NCI-H2081 treated with DMSO at 0.1 percent for 48 hours (cell line): ENCODE data around the gene LIMS1.
"Not testable (repeated sequence)": the region's sequence is repeated elsewhere in the genome, so short reads cannot be mapped to it uniquely, and the experiment has no call there.

Source experiments
- DNase-seq: peaks from one replicate; lab custom pipeline; 2025; lab: John Stamatoyannopoulos, UW

Gene LIMS1

DNA sequence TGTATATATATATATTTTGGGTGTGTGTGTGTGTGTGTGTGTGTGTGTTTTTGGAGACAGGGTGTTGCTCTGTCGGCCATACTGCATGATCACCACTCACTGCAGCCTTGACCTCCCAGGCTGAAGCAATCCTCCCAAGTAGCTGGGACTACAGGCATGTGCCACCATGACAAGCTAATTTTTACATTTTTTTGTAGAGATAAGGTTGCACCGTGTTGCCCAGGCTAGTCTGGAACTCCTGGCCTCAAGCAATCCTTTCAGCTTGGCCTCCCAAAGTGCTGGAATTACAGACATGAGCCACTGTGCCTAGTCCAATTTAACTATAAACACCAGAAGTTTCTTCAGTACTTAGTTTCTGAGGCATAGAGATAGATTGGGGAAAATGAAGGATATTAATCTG is 18.3 kb downstream of the LIMS1 start:
- DNase-seq, result no peak

DNA sequence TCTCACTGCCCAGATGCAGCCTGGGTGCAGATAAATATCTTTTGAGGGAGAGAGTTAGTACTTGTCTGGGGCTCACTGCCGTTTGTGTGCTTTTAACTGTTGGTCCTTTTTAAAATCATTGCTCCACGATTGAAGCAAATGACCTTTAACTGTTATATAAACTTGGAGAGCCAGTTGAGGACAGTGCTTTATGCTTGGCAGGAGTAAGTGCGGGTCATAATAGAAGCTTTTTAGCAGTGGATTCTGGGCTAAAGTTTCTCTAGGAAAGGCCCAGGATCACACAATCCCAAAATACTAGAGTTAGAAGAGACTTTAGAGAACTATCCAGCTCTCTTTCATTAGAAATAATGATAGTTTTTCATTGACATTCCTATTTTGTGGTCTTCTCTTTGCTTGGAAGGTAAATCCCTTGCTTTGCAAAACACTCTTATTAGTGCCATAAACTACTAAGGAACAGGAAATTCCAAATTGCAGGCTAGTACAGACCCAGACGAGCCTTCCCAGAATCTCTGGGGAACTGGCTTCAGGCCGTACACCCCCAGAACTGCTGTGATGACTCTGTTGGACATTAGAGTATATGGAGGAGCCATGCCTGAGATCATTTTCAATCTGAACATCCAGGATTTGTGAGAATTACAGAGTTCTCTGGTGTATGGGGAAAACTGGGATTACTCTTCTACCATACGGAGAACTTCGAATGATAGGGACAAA is 19.1 kb downstream of the LIMS1 start:
- no peak for DNase-seq

DNA sequence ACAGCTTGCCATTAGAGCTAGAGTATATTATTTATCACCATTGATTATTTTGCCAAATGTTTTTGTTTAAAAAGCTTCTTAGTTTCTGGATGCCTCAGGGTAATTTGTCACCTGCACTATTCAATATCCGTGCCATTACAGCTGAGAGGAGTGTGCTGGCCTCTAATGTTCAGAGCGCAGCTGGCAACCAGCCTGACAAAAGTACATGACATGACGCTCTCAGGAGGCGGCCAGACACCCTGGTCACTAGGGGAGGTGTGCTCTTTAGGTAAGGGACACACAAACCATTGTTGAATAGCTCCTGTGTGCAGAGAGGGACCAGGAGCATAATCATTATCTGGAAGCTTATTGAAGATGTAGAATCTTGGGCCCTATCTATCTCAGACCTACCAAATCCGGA is 20.3 kb downstream of the LIMS1 start:
- no peak for DNase-seq

DNA sequence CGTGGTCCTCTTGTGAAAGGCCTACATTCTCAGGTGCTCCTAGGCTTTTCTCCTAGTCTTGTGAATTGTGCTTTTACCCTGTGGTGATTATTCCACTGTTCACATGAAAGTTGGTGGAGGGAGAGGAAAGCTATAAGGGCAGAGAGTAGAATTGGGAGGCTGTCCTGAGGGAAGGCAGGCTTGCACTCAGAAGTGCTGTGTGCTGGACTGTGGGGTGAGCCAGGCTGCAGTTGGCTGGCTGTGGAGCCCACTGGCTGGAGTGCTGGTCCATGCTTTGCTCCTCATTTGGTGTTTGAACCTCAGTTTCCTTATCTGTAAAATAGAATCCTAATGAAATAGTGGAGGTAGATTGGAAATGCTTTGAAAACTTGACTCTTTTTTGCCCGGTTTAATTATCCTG is 21.3 kb downstream of the LIMS1 start:
- no peak for DNase-seq

DNA sequence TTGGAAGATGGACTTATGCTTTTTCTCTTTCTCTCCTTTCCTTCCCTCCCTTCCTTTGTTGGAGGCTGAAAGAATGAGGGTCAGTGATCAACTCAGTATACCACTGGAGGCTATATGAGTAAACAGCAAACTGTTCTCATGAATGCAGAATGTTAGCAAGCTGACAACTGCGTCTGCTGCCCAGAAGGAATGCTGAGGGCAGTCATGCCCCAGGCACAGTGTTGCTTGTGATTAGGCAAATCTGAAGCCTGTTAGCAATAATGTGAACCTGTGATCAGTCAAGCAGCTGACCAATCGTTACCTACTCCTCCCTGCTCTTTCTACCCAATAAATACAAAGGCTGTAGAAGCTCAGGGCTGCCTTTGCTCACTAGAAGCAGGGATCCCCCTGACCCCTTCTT is 22.3 kb downstream of the LIMS1 start:
- not testable (repeated sequence) for DNase-seq

DNA sequence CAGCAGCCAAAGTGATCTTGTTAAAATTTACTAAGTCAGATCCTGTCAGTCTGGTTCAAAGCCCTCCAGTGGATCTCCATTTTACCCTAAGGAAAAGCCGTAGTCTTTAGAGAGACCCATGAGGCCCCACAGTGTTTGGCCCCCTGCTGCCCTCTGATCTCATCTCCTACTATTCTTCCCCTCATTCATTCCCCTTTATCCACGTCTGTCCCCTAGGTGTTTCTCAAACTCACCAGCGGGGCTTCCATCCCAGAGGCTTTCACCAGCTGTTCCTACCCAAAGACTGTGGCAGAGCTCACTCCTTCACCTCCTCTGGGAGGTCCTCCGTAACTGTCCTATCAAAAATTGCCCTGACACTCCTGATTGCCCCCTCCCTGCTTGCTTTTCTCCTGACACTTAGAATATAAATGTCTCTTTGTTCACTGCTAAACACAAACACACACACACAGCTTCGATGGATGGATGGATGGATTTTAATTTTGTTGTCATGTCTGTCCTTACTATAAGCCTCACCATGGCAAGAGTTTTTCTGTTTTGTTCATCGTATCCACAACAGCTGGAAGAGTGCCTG is 26.1 kb downstream of the LIMS1 start:
- DNase-seq, result no peak

DNA sequence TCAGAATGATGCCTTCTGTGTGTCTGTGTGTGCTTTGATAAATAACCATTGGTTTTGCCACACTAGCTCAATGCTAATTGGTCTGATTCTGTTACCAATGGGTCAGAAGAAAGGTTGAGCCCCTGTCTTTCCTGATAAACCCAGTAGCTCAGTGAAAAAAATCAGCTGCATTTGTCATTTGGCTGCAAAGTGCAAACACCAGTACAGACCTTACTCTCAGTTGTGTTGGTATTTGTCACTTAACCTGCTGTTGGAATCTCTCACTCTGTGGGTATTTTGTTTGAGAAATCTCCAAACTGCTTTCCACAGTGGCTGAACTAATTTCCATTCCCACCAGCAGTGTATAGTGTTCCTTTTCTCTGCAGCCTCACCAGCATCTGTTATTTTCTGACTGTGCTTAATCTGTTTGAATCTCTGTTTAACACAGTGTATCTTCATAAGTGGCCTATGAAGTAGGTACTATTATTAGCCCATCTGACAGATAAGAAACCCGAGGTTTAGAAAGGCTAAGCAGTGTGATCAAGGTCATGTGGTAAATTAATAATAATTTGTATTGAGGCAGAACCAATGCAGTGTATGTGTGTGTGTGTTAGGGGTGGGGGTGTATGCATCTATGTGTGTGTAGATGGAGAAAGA is 26.7 kb downstream of the LIMS1 start:
- no peak for DNase-seq

DNA sequence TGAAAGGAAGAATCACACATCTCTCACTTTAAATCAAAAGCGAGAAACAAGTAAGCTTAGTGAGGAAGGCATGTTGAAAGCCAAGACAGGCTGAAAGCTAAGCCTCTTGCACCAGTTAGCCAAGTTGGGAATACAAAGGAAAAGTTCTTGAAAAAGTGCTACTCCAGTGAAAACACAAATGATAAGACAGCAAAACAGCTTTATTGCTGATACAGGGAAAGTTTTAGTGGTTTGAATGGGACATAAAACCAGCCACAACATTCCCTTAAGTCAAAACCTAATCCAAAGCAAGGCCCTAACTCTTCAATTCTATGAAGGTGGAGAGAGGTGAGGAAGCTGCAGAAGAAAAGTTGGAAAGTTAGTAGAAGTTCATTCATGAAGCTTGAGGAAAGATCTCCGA is 28.0 kb downstream of the LIMS1 start:
- DNase-seq, result no peak

DNA sequence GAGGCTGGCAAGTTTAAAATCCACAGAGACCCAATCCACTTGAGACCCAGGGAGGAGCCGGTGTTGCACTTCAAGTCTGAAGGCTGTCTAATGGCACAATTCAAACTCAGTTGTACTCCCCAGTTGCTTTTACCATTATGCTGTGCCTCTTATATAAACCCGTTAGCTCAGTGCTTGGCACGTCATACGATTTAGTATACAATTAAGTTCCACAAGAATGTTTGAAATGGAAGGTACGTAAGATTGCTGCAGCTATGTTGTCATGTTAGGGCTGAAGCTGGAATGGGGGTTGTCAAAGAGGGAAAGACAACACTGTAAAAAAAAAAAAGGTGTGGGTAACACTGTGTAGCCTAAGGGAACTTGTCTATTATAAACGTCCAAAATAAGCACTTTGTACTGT is 30.2 kb downstream of the LIMS1 start:
- no peak for DNase-seq

DNA sequence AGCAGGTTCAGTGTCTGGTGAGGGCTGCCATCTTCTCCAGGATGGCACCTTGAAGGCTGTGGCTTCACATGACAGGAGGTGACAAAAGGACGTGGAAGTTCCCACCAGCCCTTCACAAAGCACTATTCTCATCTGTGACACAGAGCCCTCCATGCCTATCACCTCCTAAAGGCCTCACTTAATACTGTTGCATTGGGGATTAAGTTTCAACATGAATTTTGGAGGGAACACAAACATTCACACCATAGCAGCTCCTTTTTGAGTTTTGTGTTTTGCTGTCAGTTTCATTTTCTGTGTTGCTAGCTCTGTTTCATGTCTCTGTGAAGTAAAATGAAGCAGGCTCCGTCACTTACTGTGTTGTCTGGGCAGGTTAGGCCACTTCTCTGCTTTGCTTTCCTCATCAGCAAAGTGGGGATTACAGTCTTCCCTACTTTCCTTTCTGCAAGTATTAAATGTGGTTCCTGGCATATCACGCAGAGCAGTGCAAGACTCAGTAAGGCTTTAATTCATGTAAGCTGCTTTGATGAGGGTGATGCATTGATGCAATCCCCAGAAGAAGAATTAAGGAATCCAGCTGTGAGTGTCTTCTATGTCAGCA is 31.6 kb downstream of the LIMS1 start:
- DNase-seq, result no peak

DNA sequence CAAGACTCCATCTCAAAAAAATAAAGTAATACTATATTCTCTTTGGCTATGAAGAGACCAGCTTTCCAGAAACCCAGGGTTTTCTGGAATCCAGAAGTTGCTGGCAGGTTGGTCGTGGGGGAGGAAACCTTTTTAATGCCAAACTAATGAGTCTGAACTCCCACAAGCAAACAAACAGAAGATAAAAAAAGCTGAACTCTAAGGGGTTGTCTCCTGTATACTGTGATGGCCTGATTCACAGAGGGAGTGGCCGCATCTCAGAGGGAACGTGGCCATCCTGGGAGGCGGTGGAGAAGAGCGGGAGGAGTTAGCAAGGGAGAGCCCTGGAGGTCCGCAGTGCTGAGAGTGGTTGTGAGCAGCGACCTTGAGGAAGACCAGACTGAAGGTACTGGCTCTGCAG is 36.1 kb downstream of the LIMS1 start:
- DNase-seq, result no peak

DNA sequence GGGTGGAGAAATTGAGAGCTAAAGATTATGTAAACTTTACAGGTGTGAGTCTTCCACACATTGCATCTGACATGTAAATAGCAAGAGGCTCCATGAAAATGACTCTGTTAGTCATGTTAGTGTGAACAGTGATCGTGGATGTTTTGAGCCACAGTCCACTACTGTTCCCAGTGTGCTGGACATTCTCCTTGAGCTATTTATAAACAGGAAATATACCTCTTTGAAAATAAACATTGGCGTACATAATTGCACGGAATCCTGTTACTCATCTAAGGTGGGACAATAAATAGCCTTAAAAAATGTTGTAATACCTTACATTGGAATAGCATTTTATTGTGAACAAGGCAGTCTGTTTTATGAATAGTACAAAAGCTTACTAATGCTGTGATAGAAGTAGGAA is 37.0 kb downstream of the LIMS1 start:
- DNase-seq, result no peak

DNA sequence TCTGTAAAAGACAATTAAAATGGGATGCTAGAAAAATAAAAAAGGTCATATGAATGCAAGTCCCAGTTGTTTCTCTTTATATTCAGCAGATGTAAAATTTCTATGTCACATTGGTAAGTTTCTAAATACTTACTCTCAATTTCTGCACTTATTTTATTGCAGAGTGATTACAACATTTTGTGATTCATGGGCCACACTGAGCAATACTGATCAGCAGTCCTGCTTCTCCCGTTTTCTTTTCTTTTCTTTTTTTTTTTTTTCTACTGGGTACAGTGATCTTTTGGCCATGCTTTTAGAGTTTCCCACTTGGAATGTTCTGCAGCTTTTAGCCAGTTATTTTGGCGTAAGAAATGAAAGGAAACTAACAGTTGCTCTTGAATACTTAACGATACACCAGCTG is 38.8 kb downstream of the LIMS1 start:
- DNase-seq, result no peak

DNA sequence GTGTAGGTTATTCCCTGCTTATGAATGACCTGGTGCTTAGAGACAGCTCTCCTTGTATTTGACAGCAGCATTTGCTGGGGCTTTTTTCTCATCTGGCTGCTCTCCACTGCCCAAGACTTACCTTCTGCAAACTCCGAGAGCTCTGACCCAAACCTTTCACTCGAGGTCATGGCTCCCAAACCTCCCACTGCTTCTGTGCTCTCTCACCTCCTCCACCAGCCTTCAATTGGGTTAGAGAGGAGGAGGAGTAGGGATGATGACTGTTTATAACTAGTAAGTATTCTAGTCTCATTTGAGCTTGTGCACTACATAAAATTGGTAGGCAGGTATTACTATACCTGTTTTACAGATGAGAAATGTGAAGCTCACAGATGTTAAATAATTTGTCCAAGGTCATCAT is 40.1 kb downstream of the LIMS1 start:
- no peak for DNase-seq

DNA sequence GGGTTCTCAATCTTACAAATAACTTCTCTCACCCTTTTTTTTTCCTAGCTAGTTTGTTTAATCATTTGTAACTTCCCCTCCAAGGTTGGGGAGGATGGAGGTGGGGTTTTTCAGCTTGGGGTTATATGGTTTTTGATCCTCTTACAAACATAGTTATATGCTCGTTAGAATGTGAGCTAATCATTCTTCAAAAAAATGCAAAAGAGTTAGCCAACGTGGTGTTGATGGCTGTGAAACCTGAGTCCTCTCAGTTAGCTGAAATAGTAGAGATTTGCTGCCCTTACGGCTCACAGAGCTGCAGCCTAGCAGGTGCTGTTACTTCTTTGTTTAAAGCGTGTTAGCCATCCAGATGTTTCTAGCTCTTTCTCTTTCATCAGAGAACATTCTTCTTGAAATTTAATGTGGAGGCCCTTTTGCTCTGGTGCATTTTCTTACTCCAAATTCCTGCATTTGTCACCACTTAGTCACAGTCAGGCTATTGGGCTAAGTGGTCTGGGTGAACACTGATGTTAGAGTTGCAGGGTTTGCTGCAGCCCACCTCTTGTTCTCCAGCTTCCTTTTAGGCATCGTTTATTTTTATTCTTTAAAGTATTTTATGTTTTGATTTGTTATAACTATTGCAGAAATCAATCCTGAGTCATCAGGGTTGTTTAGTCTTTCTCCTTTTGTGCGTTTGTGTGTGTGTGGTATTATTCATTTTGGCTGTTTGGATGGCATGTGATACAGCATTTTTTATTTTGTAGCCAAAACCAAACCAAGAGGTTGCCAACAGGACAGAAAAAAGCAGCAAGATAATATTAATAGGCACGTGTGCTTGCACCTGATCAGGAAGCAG is 41.1 kb downstream of the LIMS1 start:
- no peak for DNase-seq

DNA sequence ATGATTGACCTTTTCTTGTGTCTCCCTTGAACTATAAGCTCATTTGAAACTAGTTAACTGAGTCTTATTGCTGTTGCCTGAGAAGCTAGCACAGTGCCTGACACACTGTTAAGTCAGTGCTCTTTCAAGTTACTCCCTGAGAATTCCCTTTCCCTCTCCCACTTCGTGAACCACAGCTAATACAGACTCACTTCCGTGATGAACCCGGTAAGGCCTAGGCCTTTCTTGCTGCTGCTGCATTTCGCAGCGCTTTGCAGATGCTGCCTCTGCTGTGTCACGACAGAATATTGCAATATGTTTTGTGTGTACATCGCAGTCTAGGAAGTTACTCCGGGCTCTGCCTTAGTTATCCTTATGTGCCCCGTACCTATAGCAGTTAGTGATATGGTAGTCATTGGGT is 42.8 kb downstream of the LIMS1 start:
- no peak for DNase-seq

DNA sequence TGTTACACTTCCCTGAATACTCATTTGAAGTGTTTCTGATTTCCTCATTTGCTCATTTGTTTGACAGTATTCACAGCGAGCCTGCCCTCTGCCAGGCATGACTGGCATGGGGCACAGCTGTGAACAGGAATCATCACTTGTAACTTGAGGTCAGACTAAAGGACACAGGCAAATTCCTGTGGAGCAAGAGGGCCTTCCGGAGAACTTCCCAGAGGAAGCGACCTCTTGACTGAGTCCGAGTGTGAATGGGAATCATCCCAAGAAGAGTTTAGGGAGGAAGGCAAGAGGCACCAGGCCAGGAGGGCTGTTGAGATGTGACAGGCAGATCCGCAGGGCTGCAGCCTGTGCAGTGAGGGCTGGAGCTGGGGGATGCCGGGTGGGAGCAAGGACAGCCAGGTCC is 45.4 kb downstream of the LIMS1 start:
- DNase-seq, result no peak

DNA sequence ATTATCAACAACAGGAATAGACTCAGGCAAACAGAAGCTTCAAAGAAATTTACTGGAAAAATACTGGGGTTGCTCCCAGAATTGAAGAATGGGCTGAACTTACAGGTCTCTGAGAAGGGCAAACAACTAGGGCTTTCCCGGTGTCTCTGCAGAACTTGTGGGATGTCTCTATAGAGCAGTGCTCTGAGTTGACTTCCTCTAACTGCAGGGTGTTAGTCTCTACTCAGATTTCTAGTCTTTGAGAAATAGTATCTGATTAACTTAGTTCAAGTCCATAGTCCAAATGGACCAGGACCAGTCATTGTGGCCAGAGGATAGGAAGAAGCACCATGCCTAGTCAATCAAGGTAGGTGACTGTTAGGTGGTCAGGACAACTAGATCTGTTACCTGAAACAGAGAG is 45.8 kb downstream of the LIMS1 start:
- DNase-seq, result no peak

DNA sequence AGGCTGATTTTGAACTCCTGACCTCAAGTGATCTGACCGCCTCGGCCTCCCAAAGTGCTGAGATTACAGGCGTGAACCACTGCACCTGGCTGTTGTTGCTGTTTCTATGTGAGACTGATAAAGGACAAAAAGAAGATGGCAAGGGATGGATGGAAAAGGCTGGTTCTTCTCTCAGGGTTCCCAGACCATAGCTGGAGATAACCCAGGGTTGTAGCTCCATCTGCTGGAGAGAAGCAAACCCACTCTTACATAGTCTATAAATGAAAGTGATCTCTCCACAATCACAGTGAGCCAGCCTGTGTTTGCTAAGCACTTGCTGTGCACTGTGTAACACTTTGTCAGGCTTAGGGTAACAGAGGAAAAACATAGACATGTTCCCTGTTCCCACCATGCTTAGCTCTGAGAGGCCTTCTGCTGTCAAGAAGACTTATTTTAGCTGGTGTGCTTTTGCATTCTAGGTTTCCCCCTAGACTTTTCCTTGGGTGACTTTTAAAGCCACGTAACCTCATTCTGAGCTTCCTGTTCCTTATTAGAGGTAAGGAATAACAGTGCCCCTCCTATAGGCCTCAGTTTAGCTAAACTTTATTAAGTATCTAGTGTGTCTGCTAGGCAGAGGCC is 49.7 kb downstream of the LIMS1 start:
- peak; percentile 33 for DNase-seq

DNA sequence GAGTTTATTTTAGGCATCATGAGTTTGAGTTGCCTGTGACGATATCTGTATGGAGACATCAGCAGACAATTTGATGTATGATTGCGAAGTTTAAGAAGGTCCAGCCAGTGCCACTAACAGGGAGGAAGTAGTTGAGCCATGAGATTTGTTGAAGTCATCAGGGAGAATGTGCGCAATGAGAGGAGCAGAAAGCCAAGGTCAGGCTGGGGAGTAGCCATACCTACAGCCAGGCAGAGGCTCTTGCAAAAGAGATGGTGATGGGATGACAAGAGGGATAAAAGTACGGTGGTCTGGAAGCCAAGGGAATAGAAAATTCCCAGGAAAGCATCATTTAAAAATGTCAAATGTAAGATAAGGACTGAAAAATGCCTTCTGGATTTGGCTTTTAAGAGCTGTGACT is 51.2 kb downstream of the LIMS1 start:
- DNase-seq, result no peak

DNA sequence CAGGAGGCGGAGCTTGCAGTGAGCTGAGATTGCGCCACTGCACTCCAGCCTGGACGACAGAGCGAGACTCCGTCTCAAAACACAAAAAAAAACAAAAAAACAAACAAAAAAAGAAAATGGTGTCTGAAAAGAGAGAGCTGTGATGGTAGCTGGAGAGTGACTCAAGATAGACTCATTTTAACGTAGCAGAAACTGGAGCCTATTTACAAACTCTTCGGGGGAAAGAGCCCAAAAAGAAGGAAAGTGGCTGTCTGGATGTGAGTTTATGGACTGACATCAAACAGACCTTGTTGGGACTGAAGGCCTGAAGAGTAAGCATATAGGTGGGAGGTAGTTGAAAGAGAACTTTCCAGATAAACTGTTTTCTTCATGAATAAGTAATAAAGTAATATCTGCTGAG is 51.8 kb downstream of the LIMS1 start:
- no peak for DNase-seq

DNA sequence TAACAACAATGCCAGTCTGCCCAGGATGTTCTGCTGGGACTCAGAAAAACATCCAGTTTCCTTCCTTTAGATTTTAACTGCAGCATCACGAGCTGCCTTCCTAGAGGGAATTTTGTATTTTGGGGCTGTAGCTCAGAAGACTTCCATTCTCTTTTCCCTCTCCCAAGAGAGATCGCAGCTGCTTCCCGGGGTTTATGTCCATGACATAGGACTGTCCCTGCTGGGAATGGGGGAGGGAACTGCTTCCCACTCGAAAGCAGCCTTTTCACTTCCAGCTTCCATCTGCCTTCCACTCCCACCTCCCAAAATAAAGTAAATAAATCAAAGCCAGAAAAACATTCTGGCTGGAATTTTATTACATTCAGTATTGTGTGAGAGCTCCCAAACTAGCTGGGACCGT is 52.4 kb downstream of the LIMS1 start:
- DNase-seq, result no peak
